AG08395 (cell line): Measurements from ENCODE around the gene CFAP20DC.

Experiments
- DNase-seq: peaks from one replicate; pipeline ENCODE4 v3.0.0; 2012; ENCODE audit warnings: mixed read lengths, low spot score

CFAP20DC gene

GRCh38 chr3:58800032-58800431 is 249.8 kb downstream of the CFAP20DC start:
- no peak for DNase-seq

DNA sequence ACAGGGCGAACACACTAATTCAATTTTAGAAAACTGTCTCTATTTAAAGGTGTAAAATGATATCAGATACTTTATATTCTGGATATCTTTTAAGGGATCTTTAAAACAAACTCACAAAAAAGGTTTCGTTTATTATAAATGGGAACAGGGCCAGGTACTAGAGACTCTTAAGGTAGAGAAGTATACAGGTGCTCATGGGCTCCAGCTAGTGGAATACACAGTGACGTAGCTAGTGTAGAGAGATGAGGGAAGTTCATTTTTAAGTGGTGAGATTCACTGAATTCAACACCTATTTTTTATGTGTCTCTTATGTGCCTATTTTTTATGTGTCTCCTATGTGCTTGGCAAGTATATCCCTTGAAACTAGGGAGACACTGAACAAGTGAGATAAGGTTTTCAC is 250.6 kb downstream of the CFAP20DC start:
- no peak for DNase-seq

GRCh38 chr3:58798312-58798711 is 251.5 kb downstream of the CFAP20DC start:
- DNase-seq: no peak

DNA sequence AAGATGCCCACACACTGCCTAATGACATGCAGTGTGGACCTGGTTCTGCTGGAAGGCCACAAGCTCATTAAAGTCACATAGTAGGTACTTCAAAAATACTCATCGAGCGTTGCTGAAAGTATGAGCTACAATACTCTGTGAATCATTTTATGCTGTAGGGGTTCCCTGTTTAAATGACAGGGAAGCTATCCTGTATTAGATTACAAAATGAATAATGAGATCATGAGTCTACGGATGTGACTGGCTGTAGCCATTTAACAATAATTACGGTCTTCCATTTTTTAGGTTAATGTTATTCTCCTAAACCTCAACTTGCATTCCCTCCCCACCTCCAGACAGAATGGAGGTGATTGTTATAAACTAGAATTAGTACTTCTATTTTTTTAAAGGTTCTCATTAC is 255.1 kb downstream of the CFAP20DC start:
- no peak for DNase-seq

DNA sequence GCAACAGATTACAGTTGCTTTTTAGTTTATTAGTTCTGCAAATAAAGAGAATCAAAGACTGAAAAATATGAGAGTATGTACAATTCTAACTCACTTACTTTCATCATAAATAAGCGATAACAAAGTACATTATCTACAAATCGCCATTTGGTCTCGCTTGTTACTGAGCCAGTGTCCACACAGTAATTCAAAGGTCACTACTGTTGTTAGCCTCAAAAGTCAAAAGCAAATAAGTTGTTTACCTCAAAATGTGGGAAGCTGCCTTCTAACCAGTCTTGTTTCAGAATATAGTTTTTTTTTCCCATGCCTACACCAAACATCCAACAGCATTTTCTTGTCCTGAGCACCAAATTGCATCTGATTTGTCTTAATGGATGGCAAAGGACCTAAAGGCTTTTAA is 255.9 kb downstream of the CFAP20DC start:
- DNase-seq: no peak

GRCh38 chr3:58792921-58793451 is 256.8 kb downstream of the CFAP20DC start:
- DNase-seq: no peak

- no peak for DNase-seq
Observed at GRCh38 chr3:58789385-58789784, 260.4 kb downstream of the CFAP20DC start.

- no peak for DNase-seq
Observed at GRCh38 chr3:58784888-58785287, 264.9 kb downstream of the CFAP20DC start.

DNA sequence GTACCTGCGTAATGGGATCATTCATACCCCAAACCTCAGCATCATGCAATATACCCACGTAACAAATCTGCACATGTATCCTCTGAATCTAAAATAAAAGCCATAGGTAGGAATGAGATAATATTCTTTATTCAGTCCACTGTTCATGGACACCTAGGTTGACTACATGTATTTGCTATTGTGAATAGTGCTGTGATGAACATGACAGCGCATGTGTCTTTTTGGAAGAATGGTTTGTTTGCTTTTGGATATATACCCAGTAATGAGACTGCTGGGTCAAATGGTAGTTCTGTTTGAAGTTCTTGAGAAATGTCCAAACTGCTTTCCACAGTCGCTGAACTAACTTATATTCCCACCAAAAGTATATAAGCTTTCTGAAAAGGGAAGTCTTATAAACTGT is 265.4 kb downstream of the CFAP20DC start:
- no peak for DNase-seq

- no peak for DNase-seq
Observed at GRCh38 chr3:58783845-58784244, 266.0 kb downstream of the CFAP20DC start.

GRCh38 chr3:58779934-58780333 is 269.9 kb downstream of the CFAP20DC start:
- no peak for DNase-seq

GRCh38 chr3:58776231-58776630 is 273.6 kb downstream of the CFAP20DC start:
- no peak for DNase-seq

GRCh38 chr3:58772462-58772861 is 277.4 kb downstream of the CFAP20DC start:
- no peak for DNase-seq

DNA sequence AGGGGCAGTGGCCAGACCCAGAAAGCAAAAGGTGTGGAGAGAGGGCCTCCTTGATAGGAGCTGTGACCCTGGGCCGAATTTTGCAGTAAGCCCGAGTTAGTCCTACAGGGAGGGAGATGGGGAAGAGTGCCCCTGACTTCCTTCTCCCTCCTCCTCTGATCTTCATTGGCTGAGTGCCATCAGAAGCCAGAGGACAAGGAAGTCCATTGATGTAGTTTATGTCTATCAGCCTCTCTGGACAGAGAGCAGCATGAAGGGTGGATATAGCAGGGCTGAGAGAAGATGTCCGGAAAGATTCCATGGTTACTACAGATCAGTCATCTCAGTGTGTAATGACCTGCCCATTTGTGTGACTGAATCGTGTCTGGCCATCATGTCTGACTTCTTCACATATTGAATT is 280.8 kb downstream of the CFAP20DC start:
- DNase-seq: no peak

DNA sequence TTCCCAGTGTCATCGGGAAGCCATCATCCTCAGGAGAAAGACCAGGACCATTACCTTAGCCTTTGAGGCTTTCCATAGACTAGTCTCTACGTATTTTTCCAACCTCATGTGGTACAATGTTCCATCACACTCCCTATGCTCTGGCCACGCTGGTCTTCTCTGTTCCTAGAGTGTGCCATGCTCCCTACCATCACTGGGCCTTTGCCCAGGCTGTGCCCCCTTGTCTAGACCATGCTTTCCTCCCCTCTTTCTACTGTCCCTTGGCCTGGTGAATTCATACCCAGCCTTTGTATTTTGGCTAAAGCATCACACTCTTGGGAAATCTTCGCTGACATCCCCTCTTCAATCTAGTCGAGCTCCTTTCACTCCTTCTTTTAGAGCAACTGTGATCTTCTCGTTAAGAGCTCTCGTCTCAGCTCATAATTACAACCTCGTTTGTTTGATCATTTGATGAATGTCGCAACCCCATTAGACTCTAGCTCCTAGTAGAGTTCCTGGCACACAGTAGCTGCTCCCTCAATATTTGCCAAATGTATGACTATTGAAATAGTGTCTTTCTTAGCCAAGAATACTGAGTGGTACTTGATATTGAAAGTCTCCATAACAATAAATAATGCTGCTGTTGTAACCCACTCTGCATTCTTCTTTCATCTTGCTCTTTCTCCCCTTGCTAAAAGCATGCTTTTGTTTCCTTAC is 283.1 kb downstream of the CFAP20DC start:
- DNase-seq: no peak

DNA sequence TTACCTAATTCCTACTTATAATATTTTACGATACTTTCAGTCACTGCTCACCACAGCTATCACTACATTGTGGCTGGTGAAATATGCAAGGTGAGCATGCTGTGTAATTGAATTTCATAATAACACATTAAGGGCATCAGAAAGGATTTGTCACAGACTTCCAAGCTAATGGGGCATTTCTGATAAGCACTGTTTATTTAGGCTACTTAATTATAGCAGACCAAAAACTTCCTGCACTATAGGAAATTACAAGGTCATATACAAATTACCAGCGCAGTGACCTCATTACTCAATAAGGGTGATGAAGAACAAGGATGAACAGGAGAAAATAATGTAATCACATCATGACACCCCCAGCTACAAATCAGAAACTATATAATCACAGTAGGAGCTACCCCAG is 294.7 kb downstream of the CFAP20DC start:
- DNase-seq: no peak

DNA sequence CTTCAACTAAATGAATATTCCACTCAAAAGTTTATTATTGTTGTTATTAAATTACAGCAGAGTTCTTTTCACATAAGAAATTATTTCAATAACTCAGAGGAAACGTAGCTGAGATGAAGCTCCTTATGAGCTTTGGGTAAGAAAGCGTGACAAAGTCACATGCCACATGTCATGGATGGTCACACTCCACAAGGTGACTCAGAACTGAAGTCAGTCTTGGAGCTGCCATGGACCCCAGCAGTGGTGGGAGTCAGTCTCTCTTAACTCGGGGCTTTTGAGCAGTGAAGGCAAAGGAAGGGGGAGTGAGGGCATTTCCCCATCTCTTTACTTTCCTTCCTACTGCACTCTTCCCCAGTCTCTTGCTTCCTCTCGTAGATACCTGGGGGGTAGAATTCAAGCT is 295.8 kb downstream of the CFAP20DC start:
- DNase-seq: no peak

DNA sequence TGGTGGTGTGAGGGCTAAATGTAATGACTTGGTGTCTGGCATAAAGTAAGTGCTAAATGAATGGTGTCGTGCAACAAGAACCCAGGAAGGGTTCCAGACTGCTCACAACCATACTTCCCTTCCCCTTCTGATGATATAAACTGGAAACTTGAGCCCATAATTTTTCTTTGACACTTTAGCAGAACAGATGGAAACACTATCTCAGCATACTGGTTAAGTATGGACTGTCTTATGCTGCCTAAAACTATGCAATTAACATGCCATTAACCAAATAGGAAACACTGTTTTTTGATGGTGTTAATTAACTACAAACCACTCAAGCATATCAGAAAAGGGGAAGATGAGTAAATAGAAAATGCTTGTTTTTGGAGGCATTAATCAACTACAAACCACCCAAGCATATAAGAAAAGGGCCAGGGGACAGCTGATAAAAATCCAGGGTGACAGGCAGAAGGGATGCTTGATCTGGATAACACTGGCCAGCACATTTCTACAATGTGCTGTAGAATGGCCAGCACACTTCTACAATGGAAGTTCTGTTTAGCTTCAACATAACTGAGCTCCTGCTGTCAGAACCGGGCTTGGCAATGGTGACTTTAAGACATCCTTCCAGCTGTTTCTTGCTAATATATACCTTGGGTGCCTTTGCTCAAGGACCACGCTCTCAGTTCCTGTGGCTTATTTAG is 297.8 kb downstream of the CFAP20DC start:
- no peak for DNase-seq

GRCh38 chr3:58751235-58751634 is 298.6 kb downstream of the CFAP20DC start:
- DNase-seq: no peak

- DNase-seq: no peak
Observed at GRCh38 chr3:58749948-58750347, 299.9 kb downstream of the CFAP20DC start.

DNA sequence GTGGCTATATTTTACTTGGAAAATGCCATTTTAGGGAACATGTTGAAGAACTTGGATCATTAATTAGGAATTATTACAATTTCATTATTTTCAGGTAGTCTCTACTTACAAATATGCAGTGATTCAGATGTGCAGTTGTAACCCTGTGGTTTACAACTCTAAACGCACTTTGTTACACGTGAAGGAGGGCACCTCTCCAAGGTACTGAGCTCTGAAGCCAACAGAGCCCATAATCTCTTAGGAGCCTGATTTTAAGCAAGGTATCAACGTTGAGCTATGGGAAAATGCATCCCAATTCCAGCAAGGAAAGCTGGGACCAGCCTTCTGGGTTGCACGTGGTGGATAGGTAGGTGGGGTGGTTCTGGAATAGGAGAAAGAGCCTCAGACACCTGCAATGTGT is 301.8 kb downstream of the CFAP20DC start:
- DNase-seq: no peak

- no peak for DNase-seq
Observed at GRCh38 chr3:58746758-58747157, 303.1 kb downstream of the CFAP20DC start.

DNA sequence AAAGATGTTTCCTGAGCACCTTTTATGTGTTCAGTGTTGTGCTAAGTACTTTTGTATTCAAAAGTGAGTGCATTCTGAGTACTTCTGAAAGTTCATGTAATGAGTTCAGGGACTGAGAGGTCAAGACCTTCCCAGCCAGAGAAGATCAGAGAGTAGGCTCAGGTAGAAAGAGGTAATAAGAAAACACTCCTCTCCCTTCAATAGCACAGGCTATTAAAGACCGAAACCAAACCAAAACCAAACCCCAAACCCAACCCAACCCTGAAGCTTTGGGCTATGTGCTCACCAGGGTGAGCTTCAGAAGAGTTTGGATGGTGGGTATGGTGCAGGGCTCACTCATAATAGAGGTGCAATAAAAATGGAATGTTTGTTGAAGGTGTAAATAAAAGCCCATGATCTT is 306.5 kb downstream of the CFAP20DC start:
- DNase-seq: no peak

DNA sequence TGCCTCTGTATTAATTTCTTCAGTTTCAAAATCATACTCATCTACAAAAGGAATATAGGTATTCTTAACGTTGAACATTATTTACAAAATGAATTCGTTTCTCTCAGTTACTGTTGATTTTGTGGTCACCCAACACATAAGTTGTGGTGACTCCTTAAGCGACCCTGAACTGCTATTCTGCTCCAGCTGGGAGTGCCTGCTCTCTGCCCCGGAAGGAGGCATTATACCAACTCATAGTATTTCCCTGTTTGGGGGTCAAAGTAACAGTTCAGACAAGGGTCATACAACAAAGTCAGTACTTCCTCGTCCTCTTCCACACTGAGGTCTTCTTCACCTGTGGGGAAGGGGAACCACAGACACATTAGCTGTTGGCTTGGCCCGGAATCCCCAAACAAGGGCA is 307.6 kb downstream of the CFAP20DC start:
- no peak for DNase-seq
